Measurements from ENCODE around the gene PRTFDC1. TPM values are rescaled to one million over a fixed set of nuclear protein-coding genes. Genes with fewer than 3 reads are reported as not detected.

Gene PRTFDC1
- total RNA-seq, 4 donors from 2014 or later = 0.31 to 5.4 (median 2.3) TPM; not detected in 1

- intact Hi-C loops (cut with DNase I; ENCODE audit: low total_unique reads) (no loop called here), in situ Hi-C loops (cut with MboI; ENCODE audit: low sequenced_read_pairs in 4 of 4) (no loop called here)
- no peak overlapping the region for H3K4me3 ChIP-seq
- H3K36me3 ChIP-seq = no peaks in the 10 kb centered on the region
- H3K27me3 ChIP-seq = no peaks in the 10 kb centered on the region
- DNase-seq (no peak), ATAC-seq (no peak)
- H3K9me3 ChIP-seq = no peaks in the 10 kb centered on the region
- no peaks in the 10 kb centered on the region for H3K4me1 ChIP-seq
- no peak overlapping the region for H3K27ac ChIP-seq
- TF ChIP-seq CTCF (IDR thresholded peaks at IDR 0.05 in 4 of 5, conservative IDR thresholded peaks at IDR 0.05 in 1 of 5) (no peak), POLR2A (IDR thresholded peaks at IDR 0.05) (no peak)
Observed at GRCh38 chr10:24865783-24866182, 86.6 kb downstream of the PRTFDC1 start.

GRCh38 chr10:24862589-24862988 is 89.8 kb downstream of the PRTFDC1 start:
- H3K9me3 ChIP-seq = no peaks in the 10 kb centered on the region
- H3K4me1 ChIP-seq = no peaks in the 10 kb centered on the region
- ATAC-seq = no peak
- H3K27ac ChIP-seq = no peak overlapping the region
- no peaks in the 10 kb centered on the region for H3K27me3 ChIP-seq
- intact Hi-C loops (cut with DNase I; ENCODE audit: low total_unique reads) (no loop called here), in situ Hi-C loops (cut with MboI; ENCODE audit: low sequenced_read_pairs in 4 of 4) (no loop called here)
- no peak for TF ChIP-seq POLR2A (IDR thresholded peaks at IDR 0.05)
- H3K4me3 ChIP-seq = no peak overlapping the region
- H3K36me3 ChIP-seq = no peaks in the 10 kb centered on the region
- DNase-seq = no peak

DNA sequence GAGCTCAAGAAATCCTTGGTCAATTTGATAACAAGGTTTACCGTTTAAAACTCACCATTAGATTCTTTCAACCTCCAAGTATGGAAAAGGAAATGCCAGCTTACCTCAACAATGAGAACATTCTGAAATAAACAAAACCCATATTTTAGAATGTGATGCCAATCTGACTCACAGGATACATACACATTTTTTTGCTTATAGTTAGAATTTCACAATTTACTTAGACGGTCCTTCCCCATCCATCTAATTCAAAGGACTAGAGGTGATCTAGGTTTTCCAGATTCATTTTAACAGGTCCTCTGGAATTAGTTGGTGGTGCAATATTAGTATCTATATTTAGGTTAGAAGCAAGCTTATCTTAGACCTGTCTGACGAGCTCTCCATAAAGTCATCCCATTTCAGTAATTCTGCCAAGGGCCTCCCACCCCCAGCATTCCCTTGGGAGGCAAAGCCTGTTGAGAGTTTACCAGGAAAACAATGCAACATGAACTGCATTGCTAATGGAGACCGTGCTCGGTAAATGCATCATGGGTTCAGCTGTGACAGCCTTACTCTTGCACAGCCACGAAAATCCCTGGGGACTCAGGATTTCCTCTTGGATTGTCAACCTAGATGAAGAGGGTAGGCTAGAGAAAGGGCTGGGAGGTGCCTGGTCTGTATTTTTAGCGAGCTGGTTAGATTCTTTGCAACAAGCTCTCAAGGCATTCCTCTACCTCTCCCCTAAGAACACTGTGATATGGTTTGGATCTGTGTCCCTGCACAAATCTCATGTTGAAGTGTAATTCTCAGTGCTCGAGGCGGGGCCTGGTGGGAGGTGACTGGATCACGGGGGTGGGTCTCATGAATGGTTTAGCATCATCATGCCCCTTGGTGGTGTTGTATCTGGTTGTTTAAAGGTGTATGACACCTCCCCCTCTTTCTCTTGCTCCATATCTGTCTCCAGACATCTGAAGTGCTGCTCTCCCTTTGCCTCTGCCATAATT is 93.8 kb downstream of the PRTFDC1 start:
- ATAC-seq = no peak
- TF ChIP-seq POLR2A (IDR thresholded peaks at IDR 0.05) (no peak), CTCF (IDR thresholded peaks at IDR 0.05 in 4 of 5, conservative IDR thresholded peaks at IDR 0.05 in 1 of 5) (no peak)
- no peaks in the 10 kb centered on the region for H3K4me1 ChIP-seq
- no peak overlapping the region for H3K27ac ChIP-seq
- in situ Hi-C loops (cut with MboI; ENCODE audit: low sequenced_read_pairs in 4 of 4) = no loop called here
- intact Hi-C loops (cut with DNase I; ENCODE audit: low total_unique reads) = no loop called here
- H3K9me3 ChIP-seq = no peaks in the 10 kb centered on the region
- no peak for DNase-seq
- H3K4me3 ChIP-seq = no peak overlapping the region
- H3K27me3 ChIP-seq = no peaks in the 10 kb centered on the region
- H3K36me3 ChIP-seq = no peaks in the 10 kb centered on the region

DNA sequence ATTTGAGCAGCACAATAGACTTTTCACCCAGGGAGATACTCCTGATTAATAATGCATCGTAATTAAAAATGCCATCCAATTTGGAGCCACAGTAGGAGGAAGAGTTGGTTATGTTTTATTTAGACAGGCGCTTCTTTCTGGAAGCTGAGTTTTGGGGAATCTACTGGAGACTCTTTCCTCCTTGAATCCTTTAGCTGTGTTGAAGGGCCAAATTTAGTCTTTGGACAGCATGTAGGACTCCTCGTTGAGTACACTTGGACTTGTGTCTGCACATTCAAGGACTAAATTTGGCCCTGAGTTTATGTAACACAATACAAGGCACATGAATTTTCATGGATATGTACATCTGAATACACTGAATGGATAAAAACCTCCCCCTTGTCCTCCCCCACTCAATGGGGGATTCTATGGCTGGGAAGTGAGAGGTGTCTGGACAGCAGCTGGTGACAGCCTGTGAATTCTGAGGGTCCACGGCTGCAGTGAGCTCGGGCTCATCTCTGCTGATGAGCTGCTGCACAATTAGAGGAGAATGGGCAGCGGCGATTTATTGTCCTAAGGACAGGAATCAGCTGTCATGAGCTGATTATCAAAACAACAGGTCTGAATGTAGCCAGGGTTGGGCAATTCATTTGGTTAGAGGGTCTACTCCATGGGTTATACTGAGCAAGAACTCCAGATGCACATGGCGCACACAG is 95.2 kb downstream of the PRTFDC1 start:
- no peak for DNase-seq
- in situ Hi-C loops (cut with MboI; ENCODE audit: low sequenced_read_pairs in 4 of 4) = no loop called here
- H3K27ac ChIP-seq = no peak overlapping the region
- no peaks in the 10 kb centered on the region for H3K27me3 ChIP-seq
- H3K9me3 ChIP-seq = no peaks in the 10 kb centered on the region
- TF ChIP-seq POLR2A (IDR thresholded peaks at IDR 0.05) (no peak), CTCF (IDR thresholded peaks at IDR 0.05 in 4 of 5, conservative IDR thresholded peaks at IDR 0.05 in 1 of 5) (no peak)
- no peaks in the 10 kb centered on the region for H3K4me1 ChIP-seq
- H3K4me3 ChIP-seq = no peak overlapping the region
- ATAC-seq = no peak
- intact Hi-C loops (cut with DNase I; ENCODE audit: low total_unique reads) = no loop called here
- H3K36me3 ChIP-seq = no peaks in the 10 kb centered on the region

- Histone ChIP-seq H3K4me3 (no peak overlapping the region), H3K9me3 (no peaks in the 10 kb centered on the region), H3K27ac (no peak overlapping the region), H3K36me3 (no peaks in the 10 kb centered on the region), H3K27me3 (no peaks in the 10 kb centered on the region), H3K4me1 (no peaks in the 10 kb centered on the region)
- in situ Hi-C loops (cut with MboI; ENCODE audit: low sequenced_read_pairs in 4 of 4) (no loop called here), intact Hi-C loops (cut with DNase I; ENCODE audit: low total_unique reads) (no loop called here)
- no peak for DNase-seq
- no peak for TF ChIP-seq POLR2A (IDR thresholded peaks at IDR 0.05)
- TF ChIP-seq CTCF (IDR thresholded peaks at IDR 0.05 in 4 of 5, conservative IDR thresholded peaks at IDR 0.05 in 1 of 5) = no peak
- no peak for ATAC-seq
Observed at GRCh38 chr10:24854256-24854655, 98.2 kb downstream of the PRTFDC1 start.
